HG03558 (cell line): ENCODE results near the gene IDI2.
"Not testable (repeated sequence)": the region's sequence is repeated elsewhere in the genome, so short reads cannot be mapped to it uniquely, and the experiment has no call there.

Source experiments
- ATAC-seq: cut with Tn5 transposase; IDR thresholded peaks from one replicate; pipeline ENCODE4 v1.9.1; 2021; ENCODE audit warnings: moderate number of reproducible peaks; ENCODE audit not compliant: unreplicated experiment; ENCODE audit errors: extremely low read depth

Gene IDI2

DNA sequence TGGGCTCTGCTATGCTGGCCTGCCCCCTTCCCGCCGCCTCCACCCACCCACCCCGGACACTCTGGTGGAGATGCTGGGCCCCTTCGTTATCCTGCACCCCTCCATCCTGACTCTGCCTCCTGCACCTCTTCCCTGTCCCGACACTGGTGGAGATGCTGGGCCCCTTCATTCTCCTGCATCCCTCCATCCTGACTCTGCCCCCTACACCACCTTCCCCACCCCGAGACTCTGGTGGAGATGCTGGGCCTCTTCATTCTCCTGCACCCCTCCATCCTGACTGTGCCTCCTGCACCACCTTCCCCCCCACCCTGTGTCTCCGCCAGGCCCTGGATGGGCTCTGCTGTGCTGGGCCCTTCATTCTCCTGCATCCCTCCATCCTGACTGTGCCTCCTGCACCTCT is 15.0 kb downstream of the IDI2 start:
- ATAC-seq = no peak

GRCh38 chr10:1009947-1010346 is 15.7 kb downstream of the IDI2 start:
- not testable (repeated sequence) for ATAC-seq

- no peak for ATAC-seq
These were observed 16.6 kb downstream of the IDI2 start for GRCh38 chr10:1009071-1009494.

DNA sequence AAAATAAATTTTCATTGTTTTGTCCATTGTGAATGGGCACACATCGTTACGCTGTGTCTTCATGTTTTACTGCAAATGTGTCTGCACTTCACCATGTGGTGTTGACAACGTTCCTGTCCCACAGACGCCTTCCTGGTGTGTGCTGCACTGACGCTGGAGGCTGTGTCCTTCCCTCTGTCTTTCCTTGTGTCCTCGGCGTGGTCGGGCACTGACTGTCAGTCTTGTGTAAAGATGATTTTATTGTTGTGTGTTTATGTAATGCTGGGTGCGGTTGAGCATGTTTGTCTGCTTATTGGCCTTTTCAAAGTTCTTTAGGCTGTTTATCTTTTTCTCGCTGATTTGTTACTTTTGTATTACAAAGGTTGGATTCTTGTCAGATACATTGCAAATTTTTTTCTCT is 18.1 kb downstream of the IDI2 start:
- ATAC-seq = no peak

- ATAC-seq = no peak
These were observed 19.1 kb downstream of the IDI2 start for GRCh38 chr10:1006573-1006972.

GRCh38 chr10:1003884-1004670 is 21.6 kb downstream of the IDI2 start:
- no peak for ATAC-seq

DNA sequence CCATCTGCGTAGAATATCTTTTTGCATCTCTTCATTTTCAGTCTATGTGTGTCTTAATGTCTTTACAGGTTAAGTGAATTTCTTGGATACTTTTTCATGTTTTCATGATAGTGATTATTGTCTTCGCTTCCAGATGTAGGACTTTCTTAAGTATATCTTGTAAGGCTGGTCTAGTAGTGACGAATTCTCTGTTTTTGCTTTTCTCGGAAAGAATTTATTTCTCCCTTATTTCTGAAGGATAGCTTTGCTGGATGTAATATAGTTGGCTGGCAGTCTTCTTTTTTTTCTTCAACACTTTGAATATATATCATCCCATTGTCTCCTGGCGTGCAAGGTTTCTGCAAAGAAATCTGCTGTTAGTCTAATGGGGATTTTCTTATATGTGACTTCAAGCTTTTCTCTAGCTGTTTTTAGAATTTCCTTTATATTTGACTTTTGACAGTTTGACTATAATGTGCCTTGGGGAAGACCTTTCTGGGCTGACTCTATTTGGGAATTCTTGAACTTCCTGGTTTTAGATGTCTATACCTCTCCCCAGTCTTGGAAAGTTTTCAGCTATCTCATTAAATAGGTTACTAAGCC is 23.1 kb downstream of the IDI2 start:
- no peak for ATAC-seq

DNA sequence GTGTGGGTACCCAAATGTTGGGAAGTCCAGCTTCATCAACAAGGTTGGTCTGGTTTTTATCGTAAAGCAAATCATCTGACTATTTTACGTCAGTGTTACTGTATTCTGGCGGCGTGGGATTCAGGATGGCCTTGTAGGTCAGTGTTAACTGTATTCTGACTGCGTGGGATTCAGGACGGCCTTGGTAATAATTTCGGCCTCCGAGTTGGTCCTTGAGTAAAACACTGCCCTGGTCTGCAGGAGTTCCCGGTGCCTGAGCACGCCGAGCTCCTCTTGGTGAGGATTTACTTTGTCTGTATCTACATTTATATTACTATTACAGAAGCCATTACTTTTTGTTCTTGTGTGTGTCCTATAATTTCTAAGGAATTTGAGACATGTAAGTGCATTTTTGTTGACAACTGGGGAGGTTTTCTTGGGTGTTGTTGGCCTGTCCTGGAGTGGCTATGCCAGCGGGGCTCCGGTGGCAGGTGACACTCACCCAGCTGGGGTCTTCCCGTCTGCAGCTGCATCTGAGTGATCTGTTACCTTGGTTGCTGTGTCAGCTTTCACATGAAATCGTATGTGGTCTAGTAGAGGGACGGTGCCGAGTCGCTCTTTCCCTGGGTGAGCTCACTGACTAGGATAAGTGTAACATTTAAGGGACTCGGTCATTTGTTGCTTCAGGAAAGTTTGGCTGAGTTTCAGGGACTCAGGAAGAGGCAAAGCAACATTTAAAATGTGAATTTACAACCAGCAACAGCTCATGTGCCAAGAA is 28.2 kb downstream of the IDI2 start:
- ATAC-seq = no peak

DNA sequence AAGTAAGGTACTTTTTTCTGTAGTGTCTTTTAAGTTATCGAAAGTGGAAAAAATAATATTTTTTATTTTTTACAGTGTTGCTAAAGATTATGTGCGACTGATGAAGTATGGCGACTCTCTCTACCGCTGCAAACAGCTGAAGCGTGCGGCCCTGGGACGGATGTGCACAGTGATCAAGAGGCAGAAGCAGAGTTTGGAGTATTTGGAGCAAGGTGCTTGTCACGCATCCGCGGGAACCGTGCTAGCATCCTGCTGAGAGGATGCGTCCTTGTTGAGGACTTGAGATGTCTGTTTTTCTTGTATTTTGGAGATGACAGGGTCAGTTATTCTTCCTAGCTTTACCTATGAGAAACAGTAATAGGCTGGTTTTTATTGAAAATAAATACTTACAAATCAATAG is 29.6 kb downstream of the IDI2 start:
- no peak for ATAC-seq

- no peak for ATAC-seq
These were observed 30.1 kb downstream of the IDI2 start for GRCh38 chr10:995559-995926.

- no peak for ATAC-seq
These were observed 30.7 kb downstream of the IDI2 start for GRCh38 chr10:994836-995558.

- no peak for ATAC-seq
These were observed 32.8 kb downstream of the IDI2 start for GRCh38 chr10:992871-993270.

DNA sequence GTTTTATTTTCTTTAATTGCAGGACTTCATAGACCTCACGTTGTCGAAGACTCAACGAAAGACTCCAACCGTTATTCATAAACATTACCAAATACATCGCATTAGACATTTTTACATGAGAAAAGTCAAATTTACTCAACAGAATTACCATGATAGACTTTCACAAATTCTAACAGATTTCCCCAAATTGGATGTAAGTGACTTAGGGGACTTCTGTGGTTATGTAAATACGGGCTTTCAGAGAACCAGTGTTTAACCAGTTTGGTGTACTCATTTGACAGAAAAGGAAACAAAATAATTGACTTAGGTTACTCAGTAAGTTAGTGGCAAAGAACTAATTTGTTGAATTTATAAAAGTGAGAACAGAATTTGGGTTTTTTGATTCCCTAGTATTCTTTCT is 33.2 kb downstream of the IDI2 start:
- no peak for ATAC-seq

DNA sequence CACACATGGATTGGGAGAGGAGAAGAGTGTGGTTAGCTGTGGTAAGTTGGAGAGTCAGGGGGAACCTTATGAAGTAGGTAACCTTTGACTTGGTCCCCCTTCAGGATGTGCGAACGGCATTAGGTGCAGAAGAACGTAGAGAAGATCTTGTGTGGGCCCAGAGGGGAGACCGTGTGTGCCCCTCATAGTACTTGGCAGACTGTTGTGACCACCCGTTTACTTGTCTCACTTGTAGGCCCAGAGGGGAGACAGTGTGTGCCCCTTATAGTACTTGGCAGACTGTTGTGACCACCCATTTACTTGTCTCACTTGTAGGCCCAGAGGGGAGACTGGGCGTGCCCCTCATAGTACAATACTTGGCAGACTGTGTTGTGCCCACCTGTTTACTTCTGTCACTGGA is 34.9 kb downstream of the IDI2 start:
- no peak for ATAC-seq

- no peak for ATAC-seq
These were observed 36.8 kb downstream of the IDI2 start for GRCh38 chr10:988667-989545.

DNA sequence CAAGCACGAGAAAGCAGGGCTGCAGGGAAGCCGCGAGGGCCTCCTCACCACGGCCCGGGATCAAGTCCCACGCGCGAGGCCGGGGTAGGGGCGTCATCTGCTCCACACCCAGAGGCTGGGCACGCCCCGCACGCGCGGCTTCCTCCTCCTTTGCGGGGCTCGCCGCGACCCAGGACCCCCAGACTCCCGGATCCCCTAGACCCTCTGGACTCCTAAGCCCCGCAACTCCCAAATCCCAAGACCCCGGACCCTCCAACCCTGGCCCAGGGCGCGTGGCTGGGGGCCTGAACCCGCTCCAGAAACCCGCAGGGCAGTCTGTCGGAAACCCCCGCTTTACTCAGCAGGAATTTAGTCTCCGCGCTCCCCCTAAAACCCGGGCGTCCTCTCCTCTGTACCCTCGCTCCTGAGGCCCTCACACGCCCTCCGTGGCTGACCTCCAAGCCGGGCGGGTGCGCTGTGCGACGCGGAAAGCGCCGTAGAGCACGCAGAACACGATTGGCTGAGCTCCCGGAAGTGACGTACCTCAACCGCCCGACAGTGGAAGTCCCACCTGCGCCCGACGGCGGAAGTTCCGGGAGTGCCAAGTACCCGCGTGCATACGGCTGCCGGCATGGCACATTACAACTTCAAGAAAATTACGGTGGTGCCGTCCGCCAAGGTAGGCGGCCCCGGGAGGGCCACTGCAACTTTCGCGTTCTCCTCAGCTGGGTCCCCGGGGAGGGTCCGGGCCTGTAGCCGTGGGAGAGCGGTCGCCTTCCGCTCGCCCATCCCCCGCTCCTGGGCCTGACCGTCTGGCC is 37.6 kb downstream of the IDI2 start, which contains the start of gene GTPBP4:
Gene GTPBP4, plus strand, starts transcription at position 565 of the 797 bp plus-strand sequence. Its CDS starts 46 bp downstream, at position 611.
- ATAC-seq = peak; percentile 83

GRCh38 chr10:987620-987869 is 38.1 kb downstream of the IDI2 start:
- ATAC-seq = no peak

DNA sequence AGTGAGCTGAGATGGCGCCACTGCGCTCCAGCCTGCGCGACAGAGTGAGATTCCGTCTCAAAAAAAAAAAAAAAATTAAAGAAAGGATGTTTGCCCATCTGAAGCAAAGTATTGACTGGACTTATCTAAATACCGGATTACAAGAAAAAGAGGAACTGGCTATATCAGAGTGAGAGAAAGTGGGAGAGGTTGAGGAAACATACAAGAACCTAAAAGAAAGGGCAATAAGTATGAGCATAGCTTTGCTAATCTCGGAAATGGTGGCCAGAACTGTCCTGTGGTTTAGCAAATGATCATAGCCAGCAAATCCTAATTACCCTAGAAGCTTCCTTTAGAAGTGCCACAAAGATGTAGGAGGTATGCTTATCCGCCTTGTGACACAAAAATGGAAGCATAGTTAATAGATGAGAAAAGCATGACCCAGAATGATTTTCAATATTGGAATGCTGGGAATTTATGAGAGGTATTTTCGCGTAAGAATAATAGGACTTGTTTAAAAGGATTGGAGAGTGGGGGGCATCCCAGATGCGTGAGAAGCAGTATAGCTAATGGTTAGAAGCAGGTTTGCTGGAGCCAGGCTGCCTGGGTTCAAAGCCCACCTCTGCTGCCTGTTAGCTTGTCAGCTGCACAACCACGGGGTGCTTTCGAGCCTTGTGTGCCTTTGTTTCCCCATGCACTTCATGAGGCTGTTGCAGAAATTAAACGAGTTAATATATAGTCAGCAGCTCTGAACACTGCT is 38.6 kb downstream of the IDI2 start:
- ATAC-seq = no peak
